ENCODE measurements around the gene SNX13.

Gene SNX13, protein sequence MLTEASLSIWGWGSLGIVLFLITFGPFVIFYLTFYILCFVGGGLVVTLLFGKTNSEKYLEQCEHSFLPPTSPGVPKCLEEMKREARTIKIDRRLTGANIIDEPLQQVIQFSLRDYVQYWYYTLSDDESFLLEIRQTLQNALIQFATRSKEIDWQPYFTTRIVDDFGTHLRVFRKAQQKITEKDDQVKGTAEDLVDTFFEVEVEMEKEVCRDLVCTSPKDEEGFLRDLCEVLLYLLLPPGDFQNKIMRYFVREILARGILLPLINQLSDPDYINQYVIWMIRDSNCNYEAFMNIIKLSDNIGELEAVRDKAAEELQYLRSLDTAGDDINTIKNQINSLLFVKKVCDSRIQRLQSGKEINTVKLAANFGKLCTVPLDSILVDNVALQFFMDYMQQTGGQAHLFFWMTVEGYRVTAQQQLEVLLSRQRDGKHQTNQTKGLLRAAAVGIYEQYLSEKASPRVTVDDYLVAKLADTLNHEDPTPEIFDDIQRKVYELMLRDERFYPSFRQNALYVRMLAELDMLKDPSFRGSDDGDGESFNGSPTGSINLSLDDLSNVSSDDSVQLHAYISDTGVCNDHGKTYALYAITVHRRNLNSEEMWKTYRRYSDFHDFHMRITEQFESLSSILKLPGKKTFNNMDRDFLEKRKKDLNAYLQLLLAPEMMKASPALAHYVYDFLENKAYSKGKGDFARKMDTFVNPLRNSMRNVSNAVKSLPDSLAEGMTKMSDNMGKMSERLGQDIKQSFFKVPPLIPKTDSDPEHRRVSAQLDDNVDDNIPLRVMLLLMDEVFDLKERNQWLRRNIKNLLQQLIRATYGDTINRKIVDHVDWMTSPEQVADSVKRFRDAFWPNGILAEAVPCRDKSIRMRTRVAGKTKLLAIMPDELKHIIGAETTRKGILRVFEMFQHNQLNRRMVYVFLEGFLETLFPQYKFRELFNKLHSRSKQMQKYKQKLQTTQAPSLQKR

GRCh38 chr7:17940302-17940883 lies at the start of gene SNX13:
Gene SNX13, minus strand, starts transcription at chr7:17940494. Its CDS starts 199 bp downstream, at chr7:17940295.
- DNase-seq: peak; percentile 82 to 86 (median 84)

GRCh38 chr7:17989546-17989945 lies 49.3 kb upstream of the SNX13 start:
- DNase-seq: no peak

DNA sequence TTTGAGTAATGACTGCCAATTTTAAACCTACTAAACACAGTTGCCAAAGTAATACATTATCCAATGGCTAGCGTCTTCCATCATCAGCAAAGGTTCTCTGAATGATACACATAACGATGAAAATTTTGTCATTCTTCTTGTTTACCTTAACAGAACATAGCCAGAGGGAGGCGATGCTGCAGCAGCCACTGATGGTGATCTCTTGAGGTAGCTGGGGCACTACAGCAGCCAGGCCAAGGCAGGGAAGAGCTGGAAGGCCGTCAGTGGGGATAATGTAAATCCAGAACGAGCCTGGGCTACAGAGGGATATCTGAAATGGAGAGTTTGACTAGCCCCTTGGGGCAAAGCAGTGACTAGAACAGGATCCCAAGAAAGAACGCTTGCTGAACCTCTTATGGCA lies 48.6 kb upstream of the SNX13 start:
- DNase-seq: no peak

GRCh38 chr7:17988141-17988540 lies 47.8 kb upstream of the SNX13 start:
- no peak for DNase-seq

DNA sequence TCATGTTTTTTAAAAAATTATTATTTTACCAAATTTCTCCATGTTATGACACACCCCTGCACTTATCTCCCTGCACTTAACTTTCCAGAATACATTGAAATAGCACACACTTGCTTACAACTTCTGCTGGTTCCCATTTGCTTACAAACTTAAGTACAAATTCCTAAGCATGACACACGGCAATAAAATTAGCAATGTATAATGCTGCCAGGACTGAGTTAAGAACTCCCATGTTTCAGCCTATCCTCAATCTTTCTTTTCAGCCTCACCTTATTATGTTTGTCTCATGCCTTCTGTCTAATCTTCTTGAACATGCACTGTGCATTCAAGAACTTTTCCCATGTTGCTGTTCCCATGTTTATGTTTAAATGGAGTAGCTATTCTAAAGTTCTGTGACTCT lies 46.6 kb upstream of the SNX13 start:
- no peak for DNase-seq

GRCh38 chr7:17985473-17986239 lies 45.4 kb upstream of the SNX13 start:
- DNase-seq: no peak

DNA sequence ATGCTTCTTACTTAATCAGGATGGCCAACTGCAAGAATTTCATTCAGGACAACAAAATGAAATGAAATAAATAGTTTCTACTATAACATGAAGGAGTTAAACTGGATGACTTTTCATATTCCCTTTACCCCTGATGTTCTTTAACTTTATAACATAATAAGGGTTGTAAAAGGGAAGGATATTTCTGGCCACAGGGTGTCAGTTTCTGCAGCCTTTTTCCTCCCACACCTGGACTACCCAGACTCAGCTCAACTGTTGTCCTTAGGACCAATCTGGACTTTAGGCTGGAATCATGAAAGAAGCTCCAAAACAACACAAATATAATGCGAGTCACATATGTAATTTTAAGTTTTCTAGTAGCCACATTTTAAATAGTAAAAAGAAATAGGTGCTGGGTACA lies 44.0 kb upstream of the SNX13 start:
- DNase-seq: no peak

DNA sequence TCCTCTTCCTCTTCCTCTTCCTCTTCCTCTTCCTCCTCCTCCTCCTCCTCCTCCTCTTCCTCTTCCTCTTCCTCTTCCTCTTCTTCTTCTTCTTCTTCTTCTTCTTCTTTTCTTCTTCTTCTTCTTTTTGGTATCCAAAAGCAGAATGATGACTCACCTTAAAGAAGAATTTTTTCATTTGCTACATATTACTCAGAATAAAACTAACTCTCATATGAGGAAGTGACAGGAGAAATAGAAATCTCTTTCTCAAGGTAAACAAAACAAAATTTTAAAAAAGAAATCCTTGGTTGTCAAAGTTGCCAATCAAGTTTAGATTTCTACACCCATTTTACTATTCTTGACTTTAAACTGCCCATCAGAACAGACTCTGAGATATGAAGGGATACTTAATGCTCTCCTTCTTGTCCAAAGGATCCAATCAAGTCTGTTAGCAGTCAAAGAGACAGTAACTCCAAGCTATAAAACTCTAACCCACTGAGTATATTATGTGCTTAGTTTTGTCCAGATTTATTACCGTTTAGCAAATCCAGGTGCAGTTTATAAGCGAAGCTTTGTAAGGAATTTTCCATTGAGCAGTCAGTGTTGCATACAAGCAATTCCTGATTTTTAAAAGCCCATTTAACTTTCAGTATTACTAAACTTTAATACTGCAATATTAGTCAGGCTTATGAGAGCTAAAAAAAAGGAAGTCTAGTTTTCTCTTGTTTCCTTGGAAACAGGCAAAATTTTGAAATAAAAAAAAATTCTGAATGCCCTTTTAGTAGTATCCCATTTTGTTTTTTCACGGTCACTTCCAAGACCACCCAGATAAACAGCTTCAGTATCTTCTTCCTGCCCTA lies 43.1 kb upstream of the SNX13 start:
- DNase-seq: no peak

GRCh38 chr7:17976952-17977351 lies 36.7 kb upstream of the SNX13 start:
- DNase-seq: no peak

DNA sequence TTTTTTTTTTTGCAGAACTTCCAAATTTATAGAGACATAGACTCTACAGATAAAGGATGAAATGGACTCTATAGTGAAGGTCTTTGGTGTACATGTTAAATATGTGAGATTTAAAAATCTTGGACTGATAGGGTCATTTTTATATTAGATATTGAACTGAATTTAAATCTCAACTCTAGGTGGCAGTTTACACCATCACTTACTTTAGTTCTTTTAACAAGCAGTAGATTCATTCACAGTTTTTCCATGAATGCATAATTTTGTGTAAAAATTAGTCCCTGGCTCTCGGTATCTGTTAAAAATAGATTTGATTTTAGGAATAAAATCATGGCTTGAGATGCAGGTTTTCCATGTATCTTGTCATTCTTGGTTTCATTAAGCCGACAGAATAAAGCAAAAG lies 31.1 kb upstream of the SNX13 start:
- DNase-seq: no peak

- no peak for DNase-seq
These were observed 28.8 kb upstream of the SNX13 start for GRCh38 chr7:17968791-17969715.

- no peak for DNase-seq
These were observed 26.4 kb upstream of the SNX13 start for GRCh38 chr7:17966706-17967105.

DNA sequence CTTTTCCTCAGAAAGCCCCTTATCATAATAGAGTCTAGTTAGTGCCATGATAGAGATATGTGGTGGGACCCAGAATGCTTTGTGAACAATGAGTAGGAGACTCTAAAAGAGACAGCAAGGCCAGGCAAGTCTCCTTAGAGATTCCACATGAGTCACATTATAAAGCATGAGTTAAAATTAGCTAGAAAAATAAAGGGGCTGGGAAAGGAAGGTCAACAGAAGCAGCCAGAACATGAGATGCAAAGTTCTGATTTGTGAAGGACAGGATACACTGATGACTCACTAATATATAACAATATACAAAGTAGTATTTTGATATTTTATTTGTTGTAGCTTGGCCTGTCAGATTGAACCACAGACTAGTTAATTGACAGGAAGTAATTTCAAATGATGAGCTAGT lies 25.3 kb upstream of the SNX13 start:
- DNase-seq: no peak

GRCh38 chr7:17963281-17963680 lies 23.0 kb upstream of the SNX13 start:
- no peak for DNase-seq

DNA sequence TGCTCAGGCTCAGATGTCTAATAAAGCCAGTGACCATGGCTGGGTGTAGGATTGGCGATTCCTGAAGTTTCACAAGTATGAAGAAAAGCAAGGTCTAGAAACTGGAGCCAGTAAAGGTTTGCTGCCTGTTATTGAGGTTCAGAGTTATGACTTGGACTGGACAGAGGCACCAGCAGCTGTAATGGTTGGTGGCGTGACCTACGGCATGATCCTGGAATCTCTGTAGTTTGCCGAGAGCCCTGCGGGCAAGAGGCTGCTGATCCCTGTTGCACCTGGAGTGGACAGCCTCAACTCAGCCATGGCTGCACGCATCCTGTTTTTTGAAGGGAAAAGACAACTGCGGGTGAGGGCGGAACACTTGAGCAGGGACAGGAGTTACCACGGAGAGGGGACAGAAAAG lies 22.4 kb upstream of the SNX13 start:
- DNase-seq: no peak

DNA sequence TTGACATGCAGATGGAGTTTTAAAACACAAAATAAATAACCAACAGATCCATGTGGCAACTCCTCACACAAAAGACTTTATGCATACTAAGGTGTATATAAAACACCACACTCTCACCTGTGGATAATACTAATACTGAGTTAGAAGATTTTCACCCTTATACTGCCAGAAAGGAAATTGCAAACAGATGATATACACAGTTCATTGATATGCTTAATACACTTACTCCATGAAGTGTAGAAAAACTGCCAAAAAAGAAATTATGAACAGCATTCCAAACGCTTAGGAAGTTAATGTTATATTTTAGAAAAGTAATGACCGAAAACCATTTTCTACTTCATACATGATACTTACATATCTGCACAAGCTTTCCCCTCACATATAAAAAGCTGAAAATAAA lies 17.6 kb upstream of the SNX13 start:
- DNase-seq: no peak

GRCh38 chr7:17952387-17952786 lies 12.1 kb upstream of the SNX13 start:
- DNase-seq: no peak

DNA sequence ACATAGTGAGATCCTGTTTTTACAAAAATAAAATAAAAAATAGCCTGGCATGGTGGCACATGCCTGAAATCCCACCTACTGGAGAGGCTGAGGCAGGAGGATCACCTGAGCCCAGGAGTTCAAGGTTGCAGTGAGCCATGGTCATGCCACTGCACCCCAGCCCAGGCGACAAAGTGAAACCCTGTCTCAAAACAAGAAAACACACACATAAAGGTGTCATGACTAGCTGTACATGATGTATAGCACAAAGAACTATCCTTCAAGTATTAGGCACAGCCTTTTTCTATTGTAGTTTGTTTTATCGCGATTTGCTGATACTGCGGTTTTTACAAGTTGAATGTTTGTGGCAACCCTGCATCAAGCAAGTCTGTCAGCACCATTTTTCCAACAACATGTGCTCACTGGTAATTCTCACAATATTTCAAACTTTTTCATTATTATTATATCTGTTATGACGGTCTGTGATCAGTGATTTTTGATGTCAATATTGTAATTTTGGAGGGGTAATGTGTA lies 11.5 kb upstream of the SNX13 start:
- no peak for DNase-seq

GRCh38 chr7:17948526-17949238 lies 8.4 kb upstream of the SNX13 start:
- DNase-seq: no peak

DNA sequence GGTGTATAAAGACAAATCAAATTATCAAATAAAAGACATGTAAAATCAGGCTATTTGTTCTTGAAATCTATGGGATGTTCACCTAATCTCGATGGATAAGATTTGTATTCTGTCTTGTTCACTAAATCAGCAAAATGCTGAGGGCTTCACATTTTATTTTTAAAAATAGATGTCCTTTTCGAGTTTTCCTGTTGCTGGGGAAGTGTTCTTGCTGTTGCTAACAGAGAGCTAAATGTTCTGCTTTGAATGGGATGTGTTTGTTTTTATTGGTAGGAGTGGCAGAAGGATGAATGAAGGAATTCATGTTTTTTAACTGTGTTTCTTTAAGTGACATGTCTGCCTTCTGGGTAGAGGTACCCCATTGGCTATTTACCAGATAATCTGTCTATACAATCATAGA lies 7.3 kb upstream of the SNX13 start:
- no peak for DNase-seq

Measured in stimulated activated naive CD4-positive, alpha-beta T cell (primary cell).